CD4-positive, alpha-beta T cell treated with Interleukin-2 at 100 ng/mL for 4 hours (primary cell): ENCODE measurements around the gene TRIM2.

Source experiments
- DNase-seq: peaks from one replicate; pipeline ENCODE4 v3.0.0-alpha.2; 2020; ENCODE audit warnings: low spot score

TRIM2 gene

GRCh38 chr4:153276971-153277370 is 72.7 kb downstream of the TRIM2 start:
- no peak for DNase-seq

GRCh38 chr4:153281476-153281875 is 77.2 kb downstream of the TRIM2 start:
- DNase-seq, result no peak

- no peak for DNase-seq
These were observed 77.8 kb downstream of the TRIM2 start for GRCh38 chr4:153282023-153282422.

GRCh38 chr4:153283260-153283659 is 79.0 kb downstream of the TRIM2 start:
- no peak for DNase-seq

GRCh38 chr4:153290134-153290533 is 85.9 kb downstream of the TRIM2 start:
- DNase-seq, result no peak

GRCh38 chr4:153291562-153291961 is 87.3 kb downstream of the TRIM2 start:
- no peak for DNase-seq

- no peak for DNase-seq
These were observed 88.9 kb downstream of the TRIM2 start for GRCh38 chr4:153292897-153293741.

GRCh38 chr4:153293742-153294057 is 89.5 kb downstream of the TRIM2 start:
- no peak for DNase-seq

- no peak for DNase-seq
These were observed 90.4 kb downstream of the TRIM2 start for GRCh38 chr4:153294631-153295030.

- DNase-seq, result no peak
These were observed 91.0 kb downstream of the TRIM2 start for GRCh38 chr4:153295131-153295755.

GRCh38 chr4:153296040-153296823 is 92.0 kb downstream of the TRIM2 start:
- DNase-seq, result no peak

GRCh38 chr4:153297116-153297515 is 92.9 kb downstream of the TRIM2 start:
- DNase-seq, result no peak

- DNase-seq, result no peak
These were observed 106.5 kb downstream of the TRIM2 start for GRCh38 chr4:153310793-153311192.

- DNase-seq, result no peak
These were observed 110.7 kb downstream of the TRIM2 start for GRCh38 chr4:153314915-153315314.

- peak; percentile 56 for DNase-seq
These were observed 114.6 kb downstream of the TRIM2 start for GRCh38 chr4:153318696-153319320.

GRCh38 chr4:153322791-153323190 is 118.5 kb downstream of the TRIM2 start:
- DNase-seq, result no peak

GRCh38 chr4:153324046-153324445 is 119.8 kb downstream of the TRIM2 start:
- DNase-seq, result no peak

GRCh38 chr4:153325558-153325957 is 121.3 kb downstream of the TRIM2 start:
- DNase-seq, result no peak

GRCh38 chr4:153326513-153326912 is 122.3 kb downstream of the TRIM2 start:
- no peak for DNase-seq

GRCh38 chr4:153327247-153327646 is 123.0 kb downstream of the TRIM2 start:
- DNase-seq, result no peak

- DNase-seq, result no peak
These were observed 128.7 kb downstream of the TRIM2 start for GRCh38 chr4:153332936-153333335.

GRCh38 chr4:153333874-153334273 is 129.6 kb downstream of the TRIM2 start:
- no peak for DNase-seq

- no peak for DNase-seq
These were observed 131.4 kb downstream of the TRIM2 start for GRCh38 chr4:153335665-153336064.
